ENCODE data around the gene ABHD17C. TPM values are rescaled to one million over a fixed set of nuclear protein-coding genes. Genes with fewer than 3 reads are reported as not detected.

The ABHD17C gene
- total RNA-seq, 1 experiment from 2014 or later: 6.9 TPM

DNA sequence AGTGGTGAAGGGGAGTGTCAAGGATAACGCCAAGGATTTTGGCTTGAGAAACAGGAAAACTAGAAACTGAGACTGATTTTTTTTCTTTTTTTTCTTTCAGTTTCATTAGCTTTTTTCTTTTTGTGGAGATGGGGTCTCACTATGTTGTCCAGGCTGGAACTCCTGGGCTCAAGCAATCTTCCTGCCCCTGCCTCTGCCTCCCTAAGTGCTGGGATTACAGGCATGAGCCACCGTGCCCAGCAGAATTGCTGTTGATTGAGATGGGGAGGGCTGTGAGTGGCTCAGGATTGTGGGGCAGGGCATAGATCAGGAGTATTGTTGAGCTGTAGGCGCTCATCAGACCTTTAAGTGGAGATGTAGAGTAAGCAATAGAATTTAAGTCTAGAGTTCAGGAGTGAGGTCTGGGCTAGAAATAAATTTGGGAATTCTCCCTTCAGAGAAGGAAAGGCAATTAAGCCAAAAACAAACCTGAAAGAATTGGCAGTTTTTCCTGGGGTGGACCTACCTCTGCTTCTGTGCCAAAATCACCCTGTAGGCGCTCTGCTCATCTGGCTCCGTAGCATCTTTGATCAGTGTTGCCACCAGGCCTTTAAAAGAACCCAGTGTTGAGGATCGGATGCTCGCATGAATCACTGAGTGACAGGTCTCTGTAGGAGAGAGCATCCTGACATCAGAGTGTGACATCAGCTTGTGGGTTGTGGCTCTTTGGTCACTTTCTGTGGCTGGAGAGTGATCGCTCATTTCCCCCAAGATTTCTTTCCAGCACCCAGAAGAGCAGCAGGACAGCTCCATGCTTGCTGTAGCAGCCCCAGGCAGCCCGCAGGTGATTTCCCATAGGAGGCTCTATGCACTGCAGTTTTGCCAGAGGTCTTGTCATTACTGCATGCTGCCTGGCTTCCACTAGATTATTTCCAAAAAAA is 15.8 kb downstream of the ABHD17C start:
- in situ Hi-C loops (cut with HindIII; ENCODE audit: low pct_unique_long_range_greater_than_20kb, low sequenced_read_pairs): no loop called here
- no peak for DNase-seq (ENCODE audit: low read depth, low spot score)

- DNase-seq (ENCODE audit: low read depth, low spot score): no peak
- in situ Hi-C loops (cut with HindIII; ENCODE audit: low pct_unique_long_range_greater_than_20kb, low sequenced_read_pairs): no loop called here
Observed at GRCh38 chr15:80711886-80712285, 16.8 kb downstream of the ABHD17C start.

- DNase-seq (ENCODE audit: low read depth, low spot score): no peak
- in situ Hi-C loops (cut with HindIII; ENCODE audit: low pct_unique_long_range_greater_than_20kb, low sequenced_read_pairs): no loop called here
Observed at GRCh38 chr15:80712956-80713355, 17.8 kb downstream of the ABHD17C start.

- DNase-seq (ENCODE audit: low read depth, low spot score): no peak
- in situ Hi-C loops (cut with HindIII; ENCODE audit: low pct_unique_long_range_greater_than_20kb, low sequenced_read_pairs): no loop called here
Observed at GRCh38 chr15:80721476-80721875, 26.4 kb downstream of the ABHD17C start.

- in situ Hi-C loops (cut with HindIII; ENCODE audit: low pct_unique_long_range_greater_than_20kb, low sequenced_read_pairs): no loop called here
- no peak for DNase-seq (ENCODE audit: low read depth, low spot score)
Observed at GRCh38 chr15:80722811-80723210, 27.7 kb downstream of the ABHD17C start.

- in situ Hi-C loops (cut with HindIII; ENCODE audit: low pct_unique_long_range_greater_than_20kb, low sequenced_read_pairs): no loop called here
- no peak for DNase-seq (ENCODE audit: low read depth, low spot score)
Observed at GRCh38 chr15:80727196-80727595, 32.1 kb downstream of the ABHD17C start.

DNA sequence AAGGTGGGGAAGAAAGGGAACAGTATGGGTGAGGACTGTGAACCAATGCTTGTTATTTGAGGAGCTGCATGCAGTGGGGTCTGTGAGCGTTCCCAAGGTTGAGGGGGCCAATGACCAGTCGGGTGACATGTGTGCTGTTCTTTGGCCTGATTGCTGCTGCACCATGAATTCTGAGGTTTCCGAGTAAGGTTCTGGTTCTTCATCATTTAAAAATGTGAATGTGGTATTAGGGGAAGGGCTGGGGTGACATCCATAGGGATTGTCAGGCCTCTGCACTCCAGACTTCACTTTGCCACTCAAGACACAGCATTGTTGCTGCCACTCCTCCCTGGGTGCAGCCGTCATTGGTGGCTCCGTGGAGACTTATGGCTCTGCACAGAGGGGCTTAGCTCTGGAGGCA is 32.5 kb downstream of the ABHD17C start:
- in situ Hi-C loops (cut with HindIII; ENCODE audit: low pct_unique_long_range_greater_than_20kb, low sequenced_read_pairs): no loop called here
- DNase-seq (ENCODE audit: low read depth, low spot score): no peak

DNA sequence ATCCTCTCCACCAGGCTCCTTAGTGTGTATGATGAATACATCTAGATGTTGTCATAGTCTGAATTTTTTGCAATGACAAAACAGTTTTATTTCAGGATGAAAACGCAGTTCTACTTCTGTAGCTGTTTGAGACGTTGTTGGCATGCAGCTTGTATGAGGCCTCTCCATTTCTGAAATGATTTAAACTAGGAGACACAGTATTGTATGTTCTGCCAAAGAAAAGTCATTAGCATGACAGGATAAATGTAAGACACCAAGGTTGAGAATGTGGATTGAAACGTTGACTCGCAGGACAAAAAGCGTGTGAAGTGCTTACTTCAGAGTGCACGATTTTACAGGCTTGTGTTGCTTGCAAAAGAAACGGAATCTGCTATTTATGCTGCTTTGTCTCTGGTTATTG is 35.3 kb downstream of the ABHD17C start:
- in situ Hi-C loops (cut with HindIII; ENCODE audit: low pct_unique_long_range_greater_than_20kb, low sequenced_read_pairs): no loop called here
- no peak for DNase-seq (ENCODE audit: low read depth, low spot score)

DNA sequence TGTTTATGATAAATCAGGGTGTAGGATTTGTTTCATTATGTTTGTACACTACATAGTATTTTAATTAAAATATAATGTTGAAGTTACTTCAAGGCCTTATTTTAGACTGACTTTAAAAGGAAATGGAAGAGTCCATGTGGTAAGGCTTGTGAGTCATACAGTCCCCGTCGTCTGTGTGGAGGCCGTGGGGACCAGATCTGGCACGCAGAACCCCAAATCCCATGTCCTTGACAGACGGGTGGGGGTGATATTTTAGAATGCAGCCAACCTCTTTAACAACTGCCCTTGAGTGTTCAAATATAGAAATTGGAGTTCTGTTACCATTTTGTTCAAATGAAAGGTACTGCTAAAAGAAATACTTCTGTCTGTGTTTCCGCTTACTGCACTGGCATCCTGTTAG is 35.8 kb downstream of the ABHD17C start:
- DNase-seq (ENCODE audit: low read depth, low spot score): no peak

GRCh38 chr15:80732167-80732566 is 37.1 kb downstream of the ABHD17C start:
- in situ Hi-C loops (cut with HindIII; ENCODE audit: low pct_unique_long_range_greater_than_20kb, low sequenced_read_pairs): no loop called here

More for the DNA sequence above, 35.8 kb downstream of the ABHD17C start:
- in situ Hi-C loops (cut with HindIII; ENCODE audit: low pct_unique_long_range_greater_than_20kb, low sequenced_read_pairs): no loop called here

DNA sequence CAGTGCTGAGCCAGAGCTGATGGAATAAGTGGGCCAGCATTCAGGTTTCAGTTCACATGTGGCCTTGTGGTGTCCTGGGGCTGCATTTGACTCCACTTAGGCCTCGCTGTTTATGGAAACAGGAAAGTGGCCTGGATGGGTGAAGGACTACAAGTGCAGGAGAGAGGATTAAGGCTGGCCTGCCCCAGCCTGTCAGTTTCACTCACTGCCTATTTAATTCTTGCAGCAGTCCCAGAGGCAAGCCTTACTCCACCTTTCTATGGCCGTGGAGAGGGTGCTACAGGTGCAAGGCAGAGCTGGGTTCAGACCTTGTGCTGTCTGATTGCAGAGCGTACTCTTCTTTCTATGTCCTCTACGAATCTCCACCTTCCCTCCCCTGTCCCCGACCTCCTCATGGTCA is 37.7 kb downstream of the ABHD17C start:
- in situ Hi-C loops (cut with HindIII; ENCODE audit: low pct_unique_long_range_greater_than_20kb, low sequenced_read_pairs): no loop called here
- no peak for DNase-seq (ENCODE audit: low read depth, low spot score)

More at GRCh38 chr15:80732167-80732566, 37.1 kb downstream of the ABHD17C start:
- DNase-seq (ENCODE audit: low read depth, low spot score): no peak

DNA sequence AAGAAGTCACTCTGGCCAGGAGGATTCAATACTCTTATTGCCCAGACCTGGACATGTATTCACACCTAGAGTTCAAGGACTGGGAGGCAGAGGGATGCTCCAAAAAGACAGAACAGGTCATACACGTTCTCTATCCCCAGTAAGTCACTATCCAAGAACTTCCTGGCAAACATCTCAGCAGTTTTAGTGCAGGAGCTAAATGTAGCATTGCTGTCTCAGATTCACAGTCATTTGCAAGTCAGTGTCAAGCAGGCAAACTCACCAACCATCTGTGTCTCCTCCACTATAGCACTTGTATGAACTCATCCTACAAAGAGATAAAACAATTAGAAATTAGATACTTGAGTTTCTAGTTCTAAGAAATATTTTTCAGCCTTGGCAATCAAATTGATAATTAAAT is 38.4 kb downstream of the ABHD17C start:
- DNase-seq (ENCODE audit: low read depth, low spot score): no peak
- in situ Hi-C loops (cut with HindIII; ENCODE audit: low pct_unique_long_range_greater_than_20kb, low sequenced_read_pairs): no loop called here

- in situ Hi-C loops (cut with HindIII; ENCODE audit: low pct_unique_long_range_greater_than_20kb, low sequenced_read_pairs): no loop called here
- no peak for DNase-seq (ENCODE audit: low read depth, low spot score)
Observed at GRCh38 chr15:80735344-80735743, 40.2 kb downstream of the ABHD17C start.

- peak; percentile 13 for DNase-seq (ENCODE audit: low read depth, low spot score)
Observed at GRCh38 chr15:80736560-80736959, 41.5 kb downstream of the ABHD17C start.

GRCh38 chr15:80739919-80740318 is 44.8 kb downstream of the ABHD17C start:
- no peak for DNase-seq (ENCODE audit: low read depth, low spot score)
- in situ Hi-C loops (cut with HindIII; ENCODE audit: low pct_unique_long_range_greater_than_20kb, low sequenced_read_pairs): no loop called here

More at GRCh38 chr15:80736560-80736959, 41.5 kb downstream of the ABHD17C start:
- in situ Hi-C loops (cut with HindIII; ENCODE audit: low pct_unique_long_range_greater_than_20kb, low sequenced_read_pairs): no loop called here

DNA sequence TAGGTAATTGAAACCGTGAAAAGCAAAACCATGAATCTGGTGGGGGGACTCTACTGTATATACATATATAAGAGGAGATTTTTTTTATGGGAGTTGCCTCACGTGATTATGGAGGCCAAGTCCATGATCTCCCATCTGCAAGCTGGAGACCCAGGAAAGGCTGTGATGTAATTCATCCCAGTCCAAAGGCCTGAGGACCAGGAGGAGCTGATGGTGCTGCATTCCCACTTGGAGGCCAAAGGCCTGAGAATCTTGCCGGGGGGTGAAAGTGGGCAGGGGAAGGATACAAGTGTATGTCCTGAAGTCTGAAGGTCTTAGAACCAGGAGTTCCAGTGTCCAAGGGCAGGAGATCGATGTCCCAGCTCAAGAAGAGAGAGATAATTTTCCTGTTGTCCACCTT is 47.0 kb downstream of the ABHD17C start:
- in situ Hi-C loops (cut with HindIII; ENCODE audit: low pct_unique_long_range_greater_than_20kb, low sequenced_read_pairs): no loop called here

DNA sequence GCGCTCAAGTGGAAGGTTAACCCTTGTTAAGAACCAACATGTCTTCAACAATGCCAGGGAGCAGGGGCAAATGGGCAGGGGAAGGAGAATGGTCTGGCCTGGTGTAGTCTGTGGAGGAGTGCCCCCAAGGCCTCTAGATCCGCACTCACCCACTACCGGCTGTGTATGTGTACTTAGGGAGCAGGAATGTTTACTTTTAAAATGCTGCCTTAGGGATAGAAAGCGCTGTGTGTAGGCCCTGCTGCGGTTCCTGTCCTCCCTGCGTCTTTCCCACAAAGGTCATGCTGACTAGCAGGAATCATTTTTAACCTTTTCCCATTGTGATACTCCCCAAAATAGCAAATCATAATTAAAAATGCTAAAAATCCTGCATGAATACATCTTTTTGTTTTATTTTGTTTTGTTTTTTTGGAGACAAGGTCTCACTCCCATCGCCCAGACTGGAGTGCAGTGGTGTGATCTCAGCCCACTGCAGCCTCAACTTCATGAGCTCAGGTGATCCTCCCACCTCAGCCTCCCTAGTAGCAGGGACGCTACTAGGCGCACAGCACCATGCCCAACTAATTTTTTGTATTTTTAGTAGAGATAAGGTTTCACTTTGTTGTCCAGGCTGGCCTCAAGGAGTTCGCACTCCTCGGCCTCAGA is 48.2 kb downstream of the ABHD17C start:
- in situ Hi-C loops (cut with HindIII; ENCODE audit: low pct_unique_long_range_greater_than_20kb, low sequenced_read_pairs): no loop called here
- DNase-seq (ENCODE audit: low read depth, low spot score): no peak

More for the DNA sequence above, 47.0 kb downstream of the ABHD17C start:
- DNase-seq (ENCODE audit: low read depth, low spot score): no peak

- in situ Hi-C loops (cut with HindIII; ENCODE audit: low pct_unique_long_range_greater_than_20kb, low sequenced_read_pairs): no loop called here
- DNase-seq (ENCODE audit: low read depth, low spot score): no peak
Observed at GRCh38 chr15:80744415-80744814, 49.3 kb downstream of the ABHD17C start.

GRCh38 chr15:80744826-80745225 is 49.7 kb downstream of the ABHD17C start:
- no peak for DNase-seq (ENCODE audit: low read depth, low spot score)
- in situ Hi-C loops (cut with HindIII; ENCODE audit: low pct_unique_long_range_greater_than_20kb, low sequenced_read_pairs): no loop called here

All from SK-MEL-5 (cell line).